ENCODE measurements around the gene SLC25A21.

Gene SLC25A21

GRCh38 chr14:37088356-37089215, 83.8 kb downstream of the SLC25A21 start:
- H2AK5ac ChIP-seq (ENCODE audit: low read depth, low read length), result no peak overlapping the region
- no peak overlapping the region for H4K8ac ChIP-seq (ENCODE audit: low read depth, low read length)
- no peak overlapping the region for H4K91ac ChIP-seq (ENCODE audit: low read depth, low read length, poor library complexity)
- no peaks in the 10 kb centered on the region for H3K9me3 ChIP-seq (replicated peaks in 1 of 2; ENCODE audit: control insufficient read depth in 2 of 2, insufficient read depth in 1 of 2, low read depth in 1 of 2, low read length in 2 of 2)
- no peak for DNase-seq (ENCODE audit: low spot score)
- no CpG with 5 or more reads among the region's 9 CpGs for WGBS, 2 donors (ENCODE audit: extremely low coverage in 2 of 2, insufficient read length in 2 of 2, insufficient replicate concordance in 1 of 2)
- no peak overlapping the region for H3K14ac ChIP-seq (ENCODE audit: low read length)
- H2BK5ac ChIP-seq (ENCODE audit: low read length), result no peak overlapping the region
- H2AFZ ChIP-seq (ENCODE audit: low read length), result no peak overlapping the region
- H3K27me3 ChIP-seq (ENCODE audit: control insufficient read depth in 3 of 3, insufficient read depth in 3 of 3, low read depth in 1 of 3, low read length in 3 of 3), result no peaks in the 10 kb centered on the region
- no peak overlapping the region for H2BK15ac ChIP-seq (ENCODE audit: low read length)
- no peak overlapping the region for H2BK120ac ChIP-seq (ENCODE audit: low read depth, low read length)
- no peak overlapping the region for H3K23ac ChIP-seq (ENCODE audit: low read depth, low read length, poor library complexity)
- no peak overlapping the region for H3K4me2 ChIP-seq (ENCODE audit: insufficient read depth, low read length, poor library complexity, severe bottlenecking)
- no peak overlapping the region for H3K27ac ChIP-seq (replicated peaks; ENCODE audit: low read length)
- no peak overlapping the region for H3K4ac ChIP-seq (ENCODE audit: low read length)
- no peaks in the 10 kb centered on the region for H3K79me1 ChIP-seq (ENCODE audit: low read depth, low read length)
- H3K36me3 ChIP-seq (replicated peaks in 1 of 2; ENCODE audit: control insufficient read depth in 2 of 2, insufficient read depth in 2 of 2, low read length in 2 of 2), result no peaks in the 10 kb centered on the region
- H3K4me1 ChIP-seq (ENCODE audit: control insufficient read depth in 2 of 2, insufficient read depth in 1 of 2, low read depth in 1 of 2, low read length in 2 of 2), result peaks cover 2% of the 10 kb centered on the region in 2 donors
- no peak overlapping the region for H3K4me3 ChIP-seq (ENCODE audit: low read length in 2 of 2)
- no peak overlapping the region for H3K9ac ChIP-seq (ENCODE audit: low read depth, low read length, poor library complexity)
- H2BK12ac ChIP-seq (ENCODE audit: low read length), result no peak overlapping the region
- no peak overlapping the region for H3K18ac ChIP-seq (ENCODE audit: low read length)

- H2BK12ac ChIP-seq (ENCODE audit: low read length), result no peak overlapping the region
- H3K9me3 ChIP-seq (replicated peaks in 1 of 2; ENCODE audit: control insufficient read depth in 2 of 2, insufficient read depth in 1 of 2, low read depth in 1 of 2, low read length in 2 of 2), result no peaks in the 10 kb centered on the region
- H3K14ac ChIP-seq (ENCODE audit: low read length), result no peak overlapping the region
- H3K4ac ChIP-seq (ENCODE audit: low read length), result no peak overlapping the region
- H2BK5ac ChIP-seq (ENCODE audit: low read length), result no peak overlapping the region
- H3K4me1 ChIP-seq (ENCODE audit: control insufficient read depth in 2 of 2, insufficient read depth in 1 of 2, low read depth in 1 of 2, low read length in 2 of 2), result peaks cover 0 to 2% of the 10 kb centered on the region in 2 donors
- no peak overlapping the region for H2BK120ac ChIP-seq (ENCODE audit: low read depth, low read length)
- DNase-seq (ENCODE audit: low spot score), result no peak
- no peak overlapping the region for H3K27ac ChIP-seq (replicated peaks; ENCODE audit: low read length)
- no peak overlapping the region for H2AFZ ChIP-seq (ENCODE audit: low read length)
- no peaks in the 10 kb centered on the region for H3K36me3 ChIP-seq (replicated peaks in 1 of 2; ENCODE audit: control insufficient read depth in 2 of 2, insufficient read depth in 2 of 2, low read length in 2 of 2)
- H3K4me3 ChIP-seq (ENCODE audit: low read length in 2 of 2), result no peak overlapping the region
- H3K4me2 ChIP-seq (ENCODE audit: insufficient read depth, low read length, poor library complexity, severe bottlenecking), result no peak overlapping the region
- no peak overlapping the region for H3K9ac ChIP-seq (ENCODE audit: low read depth, low read length, poor library complexity)
- no peak overlapping the region for H4K91ac ChIP-seq (ENCODE audit: low read depth, low read length, poor library complexity)
- no peak overlapping the region for H4K8ac ChIP-seq (ENCODE audit: low read depth, low read length)
- no peak overlapping the region for H3K23ac ChIP-seq (ENCODE audit: low read depth, low read length, poor library complexity)
- H2BK15ac ChIP-seq (ENCODE audit: low read length), result no peak overlapping the region
- H3K27me3 ChIP-seq (ENCODE audit: control insufficient read depth in 3 of 3, insufficient read depth in 3 of 3, low read depth in 1 of 3, low read length in 3 of 3), result no peaks in the 10 kb centered on the region
- H2AK5ac ChIP-seq (ENCODE audit: low read depth, low read length), result no peak overlapping the region
- WGBS, 2 donors (ENCODE audit: extremely low coverage in 2 of 2, insufficient read length in 2 of 2, insufficient replicate concordance in 1 of 2), result no CpG with 5 or more reads among the region's 3 CpGs
- H3K18ac ChIP-seq (ENCODE audit: low read length), result no peak overlapping the region
- H3K79me1 ChIP-seq (ENCODE audit: low read depth, low read length), result no peaks in the 10 kb centered on the region
These were observed 84.9 kb downstream of the SLC25A21 start for GRCh38 chr14:37087520-37087919.

GRCh38 chr14:37083599-37083998, 88.8 kb downstream of the SLC25A21 start:
- no peak overlapping the region for H2BK120ac ChIP-seq (ENCODE audit: low read depth, low read length)
- no peaks in the 10 kb centered on the region for H3K27me3 ChIP-seq (ENCODE audit: control insufficient read depth in 3 of 3, insufficient read depth in 3 of 3, low read depth in 1 of 3, low read length in 3 of 3)
- no peak overlapping the region for H2BK5ac ChIP-seq (ENCODE audit: low read length)
- peaks cover 2 to 4% of the 10 kb centered on the region in 2 donors for H3K4me1 ChIP-seq (ENCODE audit: control insufficient read depth in 2 of 2, insufficient read depth in 1 of 2, low read depth in 1 of 2, low read length in 2 of 2)
- H4K8ac ChIP-seq (ENCODE audit: low read depth, low read length), result no peak overlapping the region
- H3K14ac ChIP-seq (ENCODE audit: low read length), result no peak overlapping the region
- no CpG with 5 or more reads among the region's 5 CpGs for WGBS, 2 donors (ENCODE audit: extremely low coverage in 2 of 2, insufficient read length in 2 of 2, insufficient replicate concordance in 1 of 2)
- H4K91ac ChIP-seq (ENCODE audit: low read depth, low read length, poor library complexity), result no peak overlapping the region
- H3K18ac ChIP-seq (ENCODE audit: low read length), result no peak overlapping the region
- no peak overlapping the region for H3K23ac ChIP-seq (ENCODE audit: low read depth, low read length, poor library complexity)
- H2BK12ac ChIP-seq (ENCODE audit: low read length), result no peak overlapping the region
- H2BK15ac ChIP-seq (ENCODE audit: low read length), result no peak overlapping the region
- no peaks in the 10 kb centered on the region for H3K36me3 ChIP-seq (replicated peaks in 1 of 2; ENCODE audit: control insufficient read depth in 2 of 2, insufficient read depth in 2 of 2, low read length in 2 of 2)
- H3K79me1 ChIP-seq (ENCODE audit: low read depth, low read length), result no peaks in the 10 kb centered on the region
- no peak overlapping the region for H2AFZ ChIP-seq (ENCODE audit: low read length)
- H3K4me2 ChIP-seq (ENCODE audit: insufficient read depth, low read length, poor library complexity, severe bottlenecking), result no peak overlapping the region
- no peak overlapping the region for H2AK5ac ChIP-seq (ENCODE audit: low read depth, low read length)
- H3K4me3 ChIP-seq (ENCODE audit: low read length in 2 of 2), result no peak overlapping the region
- H3K9me3 ChIP-seq (replicated peaks in 1 of 2; ENCODE audit: control insufficient read depth in 2 of 2, insufficient read depth in 1 of 2, low read depth in 1 of 2, low read length in 2 of 2), result no peaks in the 10 kb centered on the region
- no peak overlapping the region for H3K4ac ChIP-seq (ENCODE audit: low read length)
- no peak overlapping the region for H3K27ac ChIP-seq (replicated peaks; ENCODE audit: low read length)
- H3K9ac ChIP-seq (ENCODE audit: low read depth, low read length, poor library complexity), result no peak overlapping the region
- no peak for DNase-seq (ENCODE audit: low spot score)

GRCh38 chr14:37082449-37082848, 90.0 kb downstream of the SLC25A21 start:
- Histone ChIP-seq H2BK120ac (ENCODE audit: low read depth, low read length) (no peak overlapping the region), H3K23ac (ENCODE audit: low read depth, low read length, poor library complexity) (no peak overlapping the region), H2BK15ac (ENCODE audit: low read length) (no peak overlapping the region), H3K36me3 (replicated peaks in 1 of 2; ENCODE audit: control insufficient read depth in 2 of 2, insufficient read depth in 2 of 2, low read length in 2 of 2) (no peaks in the 10 kb centered on the region), H3K9me3 (replicated peaks in 1 of 2; ENCODE audit: control insufficient read depth in 2 of 2, insufficient read depth in 1 of 2, low read depth in 1 of 2, low read length in 2 of 2) (no peaks in the 10 kb centered on the region), H4K91ac (ENCODE audit: low read depth, low read length, poor library complexity) (no peak overlapping the region), H2BK12ac (ENCODE audit: low read length) (no peak overlapping the region), H3K27me3 (ENCODE audit: control insufficient read depth in 3 of 3, insufficient read depth in 3 of 3, low read depth in 1 of 3, low read length in 3 of 3) (no peaks in the 10 kb centered on the region), H3K18ac (ENCODE audit: low read length) (no peak overlapping the region), H3K4me2 (ENCODE audit: insufficient read depth, low read length, poor library complexity, severe bottlenecking) (no peak overlapping the region), H3K4ac (ENCODE audit: low read length) (no peak overlapping the region), H3K79me1 (ENCODE audit: low read depth, low read length) (no peaks in the 10 kb centered on the region), H4K8ac (ENCODE audit: low read depth, low read length) (no peak overlapping the region), H3K27ac (replicated peaks; ENCODE audit: low read length) (no peak overlapping the region), H3K4me1 (ENCODE audit: control insufficient read depth in 2 of 2, insufficient read depth in 1 of 2, low read depth in 1 of 2, low read length in 2 of 2) (peaks cover 0 to 4% of the 10 kb centered on the region in 2 donors), H3K14ac (ENCODE audit: low read length) (no peak overlapping the region), H2BK5ac (ENCODE audit: low read length) (no peak overlapping the region), H2AK5ac (ENCODE audit: low read depth, low read length) (no peak overlapping the region), H3K9ac (ENCODE audit: low read depth, low read length, poor library complexity) (no peak overlapping the region), H2AFZ (ENCODE audit: low read length) (no peak overlapping the region), H3K4me3 (ENCODE audit: low read length in 2 of 2) (no peak overlapping the region)
- DNase-seq (ENCODE audit: low spot score), result no peak
- WGBS, 2 donors (ENCODE audit: extremely low coverage in 2 of 2, insufficient read length in 2 of 2, insufficient replicate concordance in 1 of 2), result no CpG with 5 or more reads among the region's 1 CpG

Measured in neuronal stem cell (in vitro differentiated cells).